ENCODE measurements around the gene MVB12B.

Gene MVB12B

DNA sequence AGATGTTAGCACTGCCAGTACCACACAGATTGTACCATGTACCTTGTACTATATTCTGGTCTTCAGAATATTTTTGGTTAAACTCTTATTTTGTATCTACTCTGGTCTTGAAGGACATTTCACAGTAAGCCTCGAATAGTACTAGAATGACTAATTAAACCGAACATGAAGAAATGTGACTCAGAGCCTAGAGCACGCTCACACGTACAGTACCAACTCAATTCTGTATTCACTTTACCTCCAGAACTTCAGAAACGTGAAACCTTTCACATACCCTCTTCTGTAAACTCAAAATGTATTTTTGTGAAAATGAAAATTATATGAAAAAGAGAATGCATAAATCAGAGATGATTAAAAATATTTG lies 112.8 kb downstream of the MVB12B start:
- peak; percentile 40 for DNase-seq (ENCODE audit: low spot score)
- TF ChIP-seq, protein P1, sequence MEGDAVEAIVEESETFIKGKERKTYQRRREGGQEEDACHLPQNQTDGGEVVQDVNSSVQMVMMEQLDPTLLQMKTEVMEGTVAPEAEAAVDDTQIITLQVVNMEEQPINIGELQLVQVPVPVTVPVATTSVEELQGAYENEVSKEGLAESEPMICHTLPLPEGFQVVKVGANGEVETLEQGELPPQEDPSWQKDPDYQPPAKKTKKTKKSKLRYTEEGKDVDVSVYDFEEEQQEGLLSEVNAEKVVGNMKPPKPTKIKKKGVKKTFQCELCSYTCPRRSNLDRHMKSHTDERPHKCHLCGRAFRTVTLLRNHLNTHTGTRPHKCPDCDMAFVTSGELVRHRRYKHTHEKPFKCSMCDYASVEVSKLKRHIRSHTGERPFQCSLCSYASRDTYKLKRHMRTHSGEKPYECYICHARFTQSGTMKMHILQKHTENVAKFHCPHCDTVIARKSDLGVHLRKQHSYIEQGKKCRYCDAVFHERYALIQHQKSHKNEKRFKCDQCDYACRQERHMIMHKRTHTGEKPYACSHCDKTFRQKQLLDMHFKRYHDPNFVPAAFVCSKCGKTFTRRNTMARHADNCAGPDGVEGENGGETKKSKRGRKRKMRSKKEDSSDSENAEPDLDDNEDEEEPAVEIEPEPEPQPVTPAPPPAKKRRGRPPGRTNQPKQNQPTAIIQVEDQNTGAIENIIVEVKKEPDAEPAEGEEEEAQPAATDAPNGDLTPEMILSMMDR (IDR thresholded peaks at IDR 0.05; ENCODE audit: extremely low read depth, insufficient read depth, missing control alignments) = no peak
- in situ Hi-C loops (cut with MboI; ENCODE audit: low pct_unique_long_range_greater_than_20kb, low sequenced_read_pairs, unreplicated experiment) = no loop called here

GRCh38 chr9:126439883-126440653 lies 113.4 kb downstream of the MVB12B start:
- TF ChIP-seq, protein P1 (IDR thresholded peaks at IDR 0.05; ENCODE audit: extremely low read depth, insufficient read depth, missing control alignments) = no peak
- DNase-seq (ENCODE audit: low spot score) = no peak
- in situ Hi-C loops (cut with MboI; ENCODE audit: low pct_unique_long_range_greater_than_20kb, low sequenced_read_pairs, unreplicated experiment) = no loop called here

- TF ChIP-seq, protein P1 (IDR thresholded peaks at IDR 0.05; ENCODE audit: extremely low read depth, insufficient read depth, missing control alignments) = no peak
- DNase-seq (ENCODE audit: low spot score) = no peak
- in situ Hi-C loops (cut with MboI; ENCODE audit: low pct_unique_long_range_greater_than_20kb, low sequenced_read_pairs, unreplicated experiment) = no loop called here
These were observed 114.3 kb downstream of the MVB12B start for GRCh38 chr9:126440940-126441339.

GRCh38 chr9:126442636-126443035 lies 116.0 kb downstream of the MVB12B start:
- TF ChIP-seq, protein P1 (IDR thresholded peaks at IDR 0.05; ENCODE audit: extremely low read depth, insufficient read depth, missing control alignments) = no peak
- DNase-seq (ENCODE audit: low spot score) = no peak
- in situ Hi-C loops (cut with MboI; ENCODE audit: low pct_unique_long_range_greater_than_20kb, low sequenced_read_pairs, unreplicated experiment) = no loop called here

- DNase-seq (ENCODE audit: low spot score) = no peak
- TF ChIP-seq, protein P1 (IDR thresholded peaks at IDR 0.05; ENCODE audit: extremely low read depth, insufficient read depth, missing control alignments) = no peak
- in situ Hi-C loops (cut with MboI; ENCODE audit: low pct_unique_long_range_greater_than_20kb, low sequenced_read_pairs, unreplicated experiment) = no loop called here
These were observed 116.5 kb downstream of the MVB12B start for GRCh38 chr9:126443144-126443543.

DNA sequence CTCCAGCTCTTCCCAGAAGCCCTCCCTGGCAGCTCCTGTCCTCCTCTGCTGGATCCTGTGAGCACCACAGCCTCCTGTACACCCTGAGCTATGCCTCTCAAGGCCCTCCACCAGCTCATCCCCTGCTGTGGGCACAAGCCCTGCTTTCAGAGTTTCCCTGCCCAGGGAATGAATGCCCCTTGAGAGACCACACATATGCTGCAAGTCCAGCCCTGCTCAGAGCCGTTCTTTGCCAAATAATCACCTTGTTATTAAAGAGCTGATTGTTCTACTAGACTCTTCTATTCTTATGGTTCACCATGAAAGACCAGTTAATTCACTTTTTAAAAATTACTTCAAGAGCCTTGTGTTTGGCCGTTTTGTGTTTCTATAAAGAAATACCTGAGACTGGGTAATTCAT lies 121.5 kb downstream of the MVB12B start:
- DNase-seq (ENCODE audit: low spot score) = no peak
- TF ChIP-seq, protein P1 (IDR thresholded peaks at IDR 0.05; ENCODE audit: extremely low read depth, insufficient read depth, missing control alignments) = no peak
- in situ Hi-C loops (cut with MboI; ENCODE audit: low pct_unique_long_range_greater_than_20kb, low sequenced_read_pairs, unreplicated experiment) = no loop called here
